OCI-LY1 (cell line): ENCODE measurements around the gene PYCR2.

ENCODE experiments used
- H2AFZ ChIP-seq: fragments of 200-600 bp; sonication (generic), shearing (Covaris generic); 2 replicates; pipeline ENCODE4 v1.6.0; 2014; ENCODE audit warnings: antibody characterized with exemption, mild to moderate bottlenecking, low read length
- H3F3A ChIP-seq: fragments of 200-600 bp; sonication (generic), shearing (Covaris generic); 2 replicates; pipeline ENCODE4 v1.6.0; 2014; ENCODE audit warnings: mild to moderate bottlenecking, antibody characterized with exemption, low read length, moderate library complexity; ENCODE audit not compliant: insufficient read depth
- H3K27ac ChIP-seq: fragments of 200-600 bp; sonication (generic); 2 replicates; pipeline ENCODE4 v1.5.1; 2014; ENCODE audit warnings: low read length, mixed run types, mild to moderate bottlenecking, low read depth; ENCODE audit not compliant: poor library complexity, severe bottlenecking
- H3K27me3 ChIP-seq: fragments of 200-600 bp; sonication (generic); 2 replicates; pipeline ENCODE4 v1.6.0; 2014; ENCODE audit warnings: antibody characterized with exemption, mild to moderate bottlenecking, low read length, moderate library complexity; ENCODE audit not compliant: insufficient read depth
- H3K36me3 ChIP-seq: fragments of 200-600 bp; sonication (generic); 2 replicates; pipeline ENCODE4 v1.6.1; 2014; ENCODE audit warnings: mild to moderate bottlenecking, antibody characterized with exemption, low read length, moderate library complexity, mixed read lengths; ENCODE audit not compliant: insufficient read depth
- H3K4me1 ChIP-seq: fragments of 200-600 bp; sonication (generic); 2 replicates; pipeline ENCODE4 v1.5.1; 2014; ENCODE audit warnings: mild to moderate bottlenecking, low read length, moderate library complexity; ENCODE audit not compliant: insufficient read depth, severe bottlenecking
- H3K4me2 ChIP-seq: fragments of 200-600 bp; sonication (generic), shearing (Covaris generic); 2 replicates; pipeline ENCODE4 v1.6.1; 2014; ENCODE audit warnings: low read length
- H3K4me3 ChIP-seq: fragments of 200-600 bp; sonication (generic); 2 replicates; pipeline ENCODE4 v1.5.1; 2014; ENCODE audit warnings: low read length, low read depth, mild to moderate bottlenecking, mixed read lengths; ENCODE audit not compliant: poor library complexity, severe bottlenecking
- H3K79me2 ChIP-seq: fragments of 200-600 bp; shearing (Covaris generic); 2 replicates; pipeline ENCODE4 v1.6.1; 2016; ENCODE audit warnings: mixed run types, low read length, mixed read lengths; ENCODE audit not compliant: insufficient read depth
- H3K9ac ChIP-seq: fragments of 200-600 bp; sonication (generic), shearing (Covaris generic); 2 replicates; pipeline ENCODE4 v1.6.1; 2014; ENCODE audit warnings: mild to moderate bottlenecking, low read length, mixed read lengths
- H3K9me2 ChIP-seq: fragments of 200-600 bp; sonication (generic), shearing (Covaris generic); 2 replicates; pipeline ENCODE4 v1.6.1; 2014; ENCODE audit warnings: low read depth, mild to moderate bottlenecking, low read length, mixed read lengths
- H3K9me3 ChIP-seq: fragments of 200-600 bp; shearing (Covaris generic); 2 replicates; pipeline ENCODE4 v1.6.1; 2014; ENCODE audit warnings: low read length, mixed read lengths
- H4K20me1 ChIP-seq: fragments of 200-600 bp; sonication (generic), shearing (Covaris generic); 2 replicates; pipeline ENCODE4 v1.6.0; 2016; ENCODE audit warnings: mild to moderate bottlenecking, low read length; ENCODE audit not compliant: insufficient read depth
- EZH2 ChIP-seq: fragments of 200-600 bp; sonication (generic), shearing (Covaris generic); IDR thresholded peaks from 2 replicates; pipeline ENCODE4 v1.8.0; 2017; ENCODE audit warnings: borderline replicate concordance, mixed run types, mild to moderate bottlenecking, antibody characterized with exemption, low read length, moderate library complexity, mixed read lengths
- TF ChIP-seq, protein P1 (sequence below): fragments of 200-600 bp; sonication (generic), shearing (Covaris generic); IDR thresholded peaks from 2 replicates; pipeline ENCODE4 v1.5.1; 2017; ENCODE audit warnings: mild to moderate bottlenecking, antibody characterized with exemption, low read length, moderate library complexity, mixed read lengths

Gene PYCR2

DNA sequence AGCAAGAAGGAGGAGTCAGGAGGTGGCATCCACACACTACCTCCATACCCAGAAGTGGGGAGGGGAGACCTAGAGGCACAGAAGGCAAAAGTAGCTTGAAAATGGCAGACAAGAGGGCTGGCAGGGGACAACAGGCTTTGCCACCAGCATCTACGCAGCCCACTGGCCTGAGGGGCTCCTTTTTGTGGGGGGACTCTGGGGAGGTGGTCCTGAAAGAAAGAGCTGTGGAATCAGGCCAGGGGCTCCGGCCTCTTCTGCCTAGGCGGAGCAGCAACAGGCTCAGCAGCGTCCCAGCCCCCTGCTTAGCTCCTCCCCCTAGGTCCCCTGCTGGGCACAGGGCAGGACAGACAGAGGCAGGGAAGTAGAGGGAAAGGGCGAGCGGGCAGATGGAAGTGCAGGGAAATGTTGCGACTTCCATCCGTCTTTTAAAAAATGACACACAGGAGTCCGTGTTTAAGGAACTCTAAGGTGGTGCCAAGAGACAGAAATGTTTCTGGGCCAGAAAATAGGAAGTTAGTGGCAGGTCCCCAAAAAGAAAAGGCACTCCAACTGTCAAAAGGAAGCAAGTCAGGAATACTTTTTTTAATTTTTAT lies 27.0 kb upstream of the PYCR2 start:
- Histone ChIP-seq H3K9me2 (no peaks in the 10 kb centered on the region), H2AFZ (no peak overlapping the region), H3K4me1 (no peaks in the 10 kb centered on the region), H3K4me2 (no peak overlapping the region), H3K9ac (no peak overlapping the region), H3K79me2 (no peaks in the 10 kb centered on the region), H3K27me3 (peaks cover 13% of the 10 kb centered on the region), H3K36me3 (no peaks in the 10 kb centered on the region), H3K9me3 (no peaks in the 10 kb centered on the region), H3F3A (no peaks in the 10 kb centered on the region), H3K4me3 (no peak overlapping the region), H3K27ac (no peak overlapping the region), H4K20me1 (no peaks in the 10 kb centered on the region)
- no peak for TF ChIP-seq EZH2

DNA sequence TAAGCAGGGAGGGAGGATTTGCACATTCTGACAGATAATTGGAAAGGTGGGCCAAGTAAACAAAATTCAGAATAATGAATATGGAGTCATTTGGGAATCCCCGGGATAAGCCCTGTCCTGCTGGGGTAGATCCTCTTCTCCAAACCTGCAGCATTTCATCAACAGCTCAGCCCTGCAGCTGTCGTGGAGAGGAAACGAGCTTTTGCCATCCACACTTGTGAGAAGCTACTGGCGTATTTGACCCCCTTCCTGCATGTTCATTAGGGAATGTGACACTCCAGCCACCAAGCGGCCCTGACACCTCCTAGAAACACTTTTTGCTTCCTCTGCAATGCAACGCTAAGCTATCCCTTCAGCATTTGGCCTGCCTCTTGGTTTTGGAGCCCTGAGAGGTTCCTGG lies 25.0 kb upstream of the PYCR2 start:
- no peak for TF ChIP-seq EZH2
- TF ChIP-seq, protein P1, sequence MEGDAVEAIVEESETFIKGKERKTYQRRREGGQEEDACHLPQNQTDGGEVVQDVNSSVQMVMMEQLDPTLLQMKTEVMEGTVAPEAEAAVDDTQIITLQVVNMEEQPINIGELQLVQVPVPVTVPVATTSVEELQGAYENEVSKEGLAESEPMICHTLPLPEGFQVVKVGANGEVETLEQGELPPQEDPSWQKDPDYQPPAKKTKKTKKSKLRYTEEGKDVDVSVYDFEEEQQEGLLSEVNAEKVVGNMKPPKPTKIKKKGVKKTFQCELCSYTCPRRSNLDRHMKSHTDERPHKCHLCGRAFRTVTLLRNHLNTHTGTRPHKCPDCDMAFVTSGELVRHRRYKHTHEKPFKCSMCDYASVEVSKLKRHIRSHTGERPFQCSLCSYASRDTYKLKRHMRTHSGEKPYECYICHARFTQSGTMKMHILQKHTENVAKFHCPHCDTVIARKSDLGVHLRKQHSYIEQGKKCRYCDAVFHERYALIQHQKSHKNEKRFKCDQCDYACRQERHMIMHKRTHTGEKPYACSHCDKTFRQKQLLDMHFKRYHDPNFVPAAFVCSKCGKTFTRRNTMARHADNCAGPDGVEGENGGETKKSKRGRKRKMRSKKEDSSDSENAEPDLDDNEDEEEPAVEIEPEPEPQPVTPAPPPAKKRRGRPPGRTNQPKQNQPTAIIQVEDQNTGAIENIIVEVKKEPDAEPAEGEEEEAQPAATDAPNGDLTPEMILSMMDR: no peak
- Histone ChIP-seq H3K27me3 (peaks cover 14% of the 10 kb centered on the region), H3K27ac (no peak overlapping the region), H3K9me2 (no peaks in the 10 kb centered on the region), H3K36me3 (no peaks in the 10 kb centered on the region), H4K20me1 (no peaks in the 10 kb centered on the region), H3K9ac (no peak overlapping the region), H3K79me2 (no peaks in the 10 kb centered on the region), H3K4me1 (peaks cover 7% of the 10 kb centered on the region), H3K9me3 (no peaks in the 10 kb centered on the region), H2AFZ (no peak overlapping the region), H3F3A (no peaks in the 10 kb centered on the region), H3K4me3 (no peak overlapping the region), H3K4me2 (no peak overlapping the region)

DNA sequence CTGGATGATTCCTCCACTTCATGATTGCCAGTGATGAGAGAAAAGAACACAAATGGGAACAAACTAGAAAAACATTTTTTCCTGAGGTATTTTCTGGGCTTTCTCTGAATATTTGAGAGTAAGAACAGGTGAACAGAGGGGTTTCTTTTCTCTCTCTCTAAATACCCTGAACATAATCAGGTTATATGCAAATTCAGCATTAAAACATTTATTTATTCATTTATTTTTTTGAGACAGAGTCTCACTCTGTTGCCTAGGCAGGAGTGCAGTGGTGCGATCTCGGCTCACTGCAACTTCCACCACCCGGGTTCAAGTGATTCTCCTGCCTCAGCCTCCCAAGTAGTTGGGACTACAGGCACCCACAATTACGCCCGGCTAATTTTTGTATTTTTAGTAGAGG lies 22.8 kb upstream of the PYCR2 start:
- Histone ChIP-seq H4K20me1 (no peaks in the 10 kb centered on the region), H3K27me3 (peaks cover 14% of the 10 kb centered on the region), H3K4me3 (no peak overlapping the region), H3K4me2 (no peak overlapping the region), H3K9me3 (no peaks in the 10 kb centered on the region), H3K79me2 (no peaks in the 10 kb centered on the region), H3K27ac (no peak overlapping the region), H3K9me2 (no peaks in the 10 kb centered on the region), H3F3A (no peaks in the 10 kb centered on the region), H3K36me3 (no peaks in the 10 kb centered on the region), H2AFZ (no peak overlapping the region), H3K9ac (no peak overlapping the region), H3K4me1 (peaks cover 23% of the 10 kb centered on the region)
- no peak for TF ChIP-seq EZH2
- TF ChIP-seq, protein P1: no peak

DNA sequence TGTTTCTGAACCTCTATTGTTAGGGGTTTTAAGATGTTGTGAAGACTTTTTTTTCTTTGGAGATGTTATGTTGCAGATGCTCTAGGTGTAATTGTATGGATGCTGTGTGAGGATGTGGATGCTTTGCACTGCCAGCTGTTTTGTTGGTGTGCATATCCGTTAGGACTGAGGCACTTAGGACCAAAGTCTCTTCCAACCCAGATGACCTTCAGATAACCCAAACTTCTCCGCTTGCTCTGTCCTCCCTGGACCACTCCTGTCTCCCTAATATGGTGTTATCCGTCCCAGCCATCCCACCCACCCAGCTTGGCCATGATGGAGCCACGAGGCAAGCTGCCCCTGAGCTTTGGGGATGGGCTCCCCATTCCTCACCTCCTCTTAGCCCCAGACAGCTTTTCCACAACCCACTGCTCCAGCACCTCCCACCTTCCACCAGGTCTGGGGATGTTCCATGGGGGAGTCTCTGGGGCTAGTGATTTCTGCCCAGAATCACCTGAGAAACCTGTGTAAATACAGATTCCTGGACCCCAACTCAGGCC lies 22.1 kb upstream of the PYCR2 start:
- Histone ChIP-seq H3F3A (no peaks in the 10 kb centered on the region), H3K27ac (no peak overlapping the region), H3K27me3 (peaks cover 14% of the 10 kb centered on the region), H3K4me2 (no peak overlapping the region), H3K79me2 (no peaks in the 10 kb centered on the region), H4K20me1 (no peaks in the 10 kb centered on the region), H2AFZ (no peak overlapping the region), H3K36me3 (no peaks in the 10 kb centered on the region), H3K4me3 (no peak overlapping the region), H3K9ac (no peak overlapping the region), H3K9me2 (no peaks in the 10 kb centered on the region), H3K9me3 (no peaks in the 10 kb centered on the region), H3K4me1 (peaks cover 30% of the 10 kb centered on the region)
- TF ChIP-seq EZH2: no peak
- TF ChIP-seq, protein P1: no peak
